GM18511 (cell line): ENCODE results near the gene LYSMD3.

Experiments used
- ATAC-seq: cut with Tn5 transposase; IDR thresholded peaks from one replicate; pipeline ENCODE4 v1.9.1; 2021; ENCODE audit warnings: mild to moderate bottlenecking, moderate library complexity; ENCODE audit not compliant: unreplicated experiment

Gene LYSMD3

GRCh38 chr5:90483206-90483605, 46.2 kb downstream of the LYSMD3 start:
- no peak for ATAC-seq

GRCh38 chr5:90480699-90481098, 48.7 kb downstream of the LYSMD3 start:
- no peak for ATAC-seq

GRCh38 chr5:90479611-90480385, 49.6 kb downstream of the LYSMD3 start:
- ATAC-seq = no peak

GRCh38 chr5:90477621-90478215, 51.7 kb downstream of the LYSMD3 start:
- ATAC-seq = no peak

GRCh38 chr5:90477073-90477472, 52.3 kb downstream of the LYSMD3 start:
- no peak for ATAC-seq

- ATAC-seq = no peak
Measured at GRCh38 chr5:90476391-90476790, 53.0 kb downstream of the LYSMD3 start.

- ATAC-seq = no peak
Measured at GRCh38 chr5:90475436-90475980, 53.9 kb downstream of the LYSMD3 start.

GRCh38 chr5:90474235-90475107, 54.9 kb downstream of the LYSMD3 start, which contains the start of the genes MBLAC2 and POLR3G:
Gene MBLAC2 (minus strand): TSS chr5:90474771. CDS start chr5:90474292, 479 bp downstream.
Gene POLR3G (plus strand): TSS chr5:90474864. CDS start chr5:90485568, 10,704 bp downstream.
- ATAC-seq = peak; percentile 85

GRCh38 chr5:90473396-90474234, 55.8 kb downstream of the LYSMD3 start:
- peak; percentile 24 for ATAC-seq

GRCh38 chr5:90472783-90473395, 56.5 kb downstream of the LYSMD3 start:
- ATAC-seq = peak; percentile 1
